Left ventricle myocardium inferior (tissue), 1 donor: ENCODE results near the gene KAZN. TPM values are rescaled to one million over a fixed set of nuclear protein-coding genes. Genes with fewer than 3 reads are reported as not detected.

ENCODE experiments used
- DNase-seq: peaks from one replicate; pipeline ENCODE4 v3.0.0-alpha.2; 2020
- H3K27ac ChIP-seq: fragments of 200-600 bp; replicated peaks from 2 replicates; pipeline ENCODE4 v1.8.0; 2021
- H3K27me3 ChIP-seq: fragments of 200-600 bp; 2 replicates; pipeline ENCODE4 v1.8.0; 2021; ENCODE audit warnings: low read depth
- H3K36me3 ChIP-seq: fragments of 200-600 bp; 2 replicates; pipeline ENCODE4 v1.8.0; 2021
- H3K4me1 ChIP-seq: fragments of 200-600 bp; 2 replicates; pipeline ENCODE4 v1.8.0; 2021
- H3K4me3 ChIP-seq: fragments of 200-600 bp; 2 replicates; pipeline ENCODE4 v1.8.0; 2021; ENCODE audit warnings: mild to moderate bottlenecking, moderate library complexity
- H3K9me3 ChIP-seq: fragments of 200-600 bp; replicated peaks from 2 replicates; pipeline ENCODE4 v1.8.0; 2021
- intact Hi-C: fragments of 100-400 bp; cut with micrococcal nuclease; formaldehyde crosslinking; loops from one replicate; pipeline ENCODE4 v1.11.0; 2022
- total RNA-seq: library from RNA; stranded (reverse); fragmentation: NEBNext Ultra II Directional; extraction: Animal tissue kit (Norgen Biotek cat#: 25700); gene quantifications from one replicate; pipeline ENCODE4 v1.2.1, GENCODE V29; 2021
- TF ChIP-seq, protein P1 (sequence below): fragments of 200-600 bp; IDR thresholded peaks from 2 replicates; pipeline ENCODE4 v1.8.0; 2021; ENCODE audit warnings: antibody characterized with exemption, mild to moderate bottlenecking, borderline replicate concordance
- donor health status: DM: no; HTN: yes; CAD: no; lungs with severe emphysema.

The KAZN gene
- total RNA-seq, 1 donor from 2014 or later, result 2.2 TPM

DNA sequence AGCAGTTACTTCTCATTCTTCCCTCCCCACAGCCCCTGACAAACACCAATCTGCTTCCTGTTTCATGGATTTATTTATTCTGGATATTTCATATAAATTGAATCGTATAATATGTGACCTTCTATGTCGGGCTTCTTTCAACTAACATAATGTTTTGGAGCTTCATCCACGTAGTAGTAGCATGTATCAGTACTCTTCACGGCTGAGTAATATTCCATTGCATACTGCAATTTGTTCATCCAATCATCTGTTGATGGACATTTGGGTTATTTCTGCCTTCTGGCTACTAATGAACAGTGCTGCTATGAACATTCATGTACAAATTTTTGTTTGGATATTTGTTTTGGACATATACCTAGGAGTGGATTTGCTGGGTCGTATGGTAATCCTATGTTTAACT is 1.9 kb upstream of the KAZN start:
- intact Hi-C loops, result no loop called here
- Histone ChIP-seq H3K4me1 (peaks cover 18% of the 10 kb centered on the region), H3K27ac (no peak overlapping the region), H3K9me3 (no peaks in the 10 kb centered on the region), H3K36me3 (no peaks in the 10 kb centered on the region), H3K4me3 (no peak overlapping the region), H3K27me3 (peaks cover 100% of the 10 kb centered on the region)
- TF ChIP-seq, protein P1, sequence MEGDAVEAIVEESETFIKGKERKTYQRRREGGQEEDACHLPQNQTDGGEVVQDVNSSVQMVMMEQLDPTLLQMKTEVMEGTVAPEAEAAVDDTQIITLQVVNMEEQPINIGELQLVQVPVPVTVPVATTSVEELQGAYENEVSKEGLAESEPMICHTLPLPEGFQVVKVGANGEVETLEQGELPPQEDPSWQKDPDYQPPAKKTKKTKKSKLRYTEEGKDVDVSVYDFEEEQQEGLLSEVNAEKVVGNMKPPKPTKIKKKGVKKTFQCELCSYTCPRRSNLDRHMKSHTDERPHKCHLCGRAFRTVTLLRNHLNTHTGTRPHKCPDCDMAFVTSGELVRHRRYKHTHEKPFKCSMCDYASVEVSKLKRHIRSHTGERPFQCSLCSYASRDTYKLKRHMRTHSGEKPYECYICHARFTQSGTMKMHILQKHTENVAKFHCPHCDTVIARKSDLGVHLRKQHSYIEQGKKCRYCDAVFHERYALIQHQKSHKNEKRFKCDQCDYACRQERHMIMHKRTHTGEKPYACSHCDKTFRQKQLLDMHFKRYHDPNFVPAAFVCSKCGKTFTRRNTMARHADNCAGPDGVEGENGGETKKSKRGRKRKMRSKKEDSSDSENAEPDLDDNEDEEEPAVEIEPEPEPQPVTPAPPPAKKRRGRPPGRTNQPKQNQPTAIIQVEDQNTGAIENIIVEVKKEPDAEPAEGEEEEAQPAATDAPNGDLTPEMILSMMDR, result no peak
- DNase-seq, result no peak

DNA sequence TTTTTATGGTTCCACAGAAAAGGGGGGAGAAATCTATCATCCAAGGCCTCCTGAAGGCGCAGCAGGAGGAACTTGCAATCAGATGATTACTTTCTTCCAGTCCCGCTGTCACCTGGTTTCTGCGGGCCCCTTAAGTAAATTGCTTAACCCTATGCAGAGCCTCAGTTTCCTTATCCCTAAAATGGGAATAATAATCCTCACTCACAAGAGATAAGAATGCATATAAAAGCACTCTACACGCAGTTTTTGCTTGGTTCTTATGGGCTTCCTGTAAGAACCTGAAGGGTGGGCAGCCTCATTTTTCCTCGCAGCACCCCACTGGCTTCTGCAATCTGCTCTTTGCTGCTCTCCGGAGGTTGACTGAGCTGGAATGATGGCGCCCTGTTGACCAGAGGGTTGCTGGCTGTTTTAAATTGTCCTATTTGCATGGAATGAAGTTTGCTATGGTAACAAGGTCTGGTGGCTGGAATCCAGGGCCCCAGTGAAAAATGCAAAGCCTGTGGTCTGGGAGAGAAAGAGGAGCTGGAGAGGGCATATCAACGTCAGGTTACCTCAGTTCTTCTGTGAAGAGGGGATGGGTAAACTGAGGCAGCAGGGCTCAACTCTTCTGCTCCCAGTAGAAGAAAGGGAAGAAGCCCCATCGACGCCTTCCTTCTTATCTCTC is 1.0 kb upstream of the KAZN start:
- H3K27ac ChIP-seq, result no peak overlapping the region
- H3K27me3 ChIP-seq, result peaks cover 100% of the 10 kb centered on the region

DNA sequence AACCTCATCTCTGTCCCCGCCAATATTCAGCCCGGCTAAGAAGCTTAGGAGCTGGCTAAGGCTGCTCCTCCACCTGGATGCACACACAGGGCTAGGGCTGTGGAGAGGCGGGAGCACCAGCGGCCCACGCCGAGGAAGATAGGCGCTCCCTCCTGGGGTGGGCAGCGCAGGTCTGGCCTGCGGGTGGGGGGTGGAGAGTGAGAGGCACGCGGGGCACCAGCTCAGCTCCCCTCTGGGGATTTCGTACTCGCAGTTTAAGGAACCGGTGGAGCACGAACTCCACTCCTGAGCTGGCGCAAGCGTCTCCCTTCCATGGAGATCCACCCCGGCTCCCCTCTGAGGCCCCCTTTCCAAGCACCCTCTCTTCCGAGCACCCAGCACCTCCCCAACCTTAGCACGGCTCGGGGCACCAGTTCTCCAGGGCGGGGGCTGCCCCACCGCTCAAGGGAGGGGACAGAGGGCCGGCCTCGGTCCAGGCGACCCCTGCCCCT is 433 bp upstream of the KAZN start:
- Histone ChIP-seq H3K9me3 (no peaks in the 10 kb centered on the region), H3K4me3 (peak overlapping the region; percentile 61), H3K27me3 (peaks cover 100% of the 10 kb centered on the region), H3K36me3 (no peaks in the 10 kb centered on the region), H3K4me1 (peaks cover 18% of the 10 kb centered on the region), H3K27ac (no peak overlapping the region)
- DNase-seq, result no peak
- TF ChIP-seq, protein P1, result no peak
- intact Hi-C loops, result no loop called here

More for the DNA sequence above, 1.0 kb upstream of the KAZN start:
- Histone ChIP-seq H3K4me3 (no peak overlapping the region), H3K9me3 (no peaks in the 10 kb centered on the region), H3K4me1 (peaks cover 18% of the 10 kb centered on the region), H3K36me3 (no peaks in the 10 kb centered on the region)
- TF ChIP-seq, protein P1, result no peak
- DNase-seq, result no peak
- intact Hi-C loops, result no loop called here

DNA sequence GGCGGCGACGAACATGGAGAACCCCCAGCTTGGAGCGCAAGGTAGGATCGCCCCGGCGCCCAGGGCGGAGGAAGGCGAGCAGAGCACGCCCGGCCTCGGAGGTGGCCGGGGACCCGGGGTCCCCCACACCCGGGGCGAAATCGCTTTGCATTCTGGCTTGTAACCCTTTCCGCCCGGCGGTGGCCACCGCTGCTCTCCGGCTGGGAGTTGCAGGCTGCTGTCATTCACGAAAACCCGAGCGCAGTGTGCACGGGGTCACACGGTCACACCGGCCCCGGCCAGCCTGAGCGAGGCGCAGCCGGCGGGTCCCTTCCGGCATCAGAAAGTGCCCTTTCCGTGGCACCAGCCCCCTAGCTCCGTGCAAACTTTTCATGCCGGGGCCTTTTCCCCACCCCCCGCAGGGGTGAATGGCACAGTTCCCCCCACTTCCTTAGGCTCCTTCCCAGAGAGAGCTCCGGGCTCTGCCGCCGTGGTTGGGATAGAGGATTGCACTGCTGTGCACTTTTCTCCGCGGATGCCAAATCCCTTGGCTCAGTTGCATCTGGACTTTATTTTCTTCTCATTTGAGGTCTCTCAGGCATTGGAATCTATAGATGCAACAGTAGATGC is 802 bp downstream of the KAZN start:
- Histone ChIP-seq H3K9me3 (no peaks in the 10 kb centered on the region), H3K4me1 (peaks cover 18% of the 10 kb centered on the region), H3K27ac (no peak overlapping the region), H3K36me3 (no peaks in the 10 kb centered on the region), H3K27me3 (peaks cover 100% of the 10 kb centered on the region), H3K4me3 (peak overlapping the region; percentile 61)
- intact Hi-C loops, result no loop called here
- TF ChIP-seq, protein P1, result no peak
- no peak for DNase-seq

DNA sequence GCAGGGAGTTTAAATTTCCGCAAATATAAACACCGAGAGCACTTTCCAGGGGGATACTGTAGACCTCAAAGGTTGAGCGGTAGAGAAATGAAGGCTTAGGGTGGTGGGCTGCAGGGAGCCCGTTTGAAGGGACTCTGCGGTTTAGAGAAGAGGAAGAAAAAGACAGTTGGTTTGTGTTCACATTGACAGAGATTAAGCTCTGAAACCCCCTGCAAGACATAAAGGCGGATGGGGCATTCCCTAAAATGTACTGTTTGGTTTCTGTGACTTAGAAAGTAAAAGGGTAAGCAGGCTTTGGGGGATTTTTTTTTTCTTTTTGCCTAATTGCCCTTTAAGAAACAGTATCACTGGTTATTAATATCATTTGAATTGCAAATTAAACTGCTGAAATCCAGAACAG is 1.3 kb downstream of the KAZN start:
- Histone ChIP-seq H3K36me3 (no peaks in the 10 kb centered on the region), H3K4me1 (peaks cover 18% of the 10 kb centered on the region), H3K27me3 (peaks cover 100% of the 10 kb centered on the region), H3K4me3 (peak overlapping the region; percentile 61), H3K9me3 (no peaks in the 10 kb centered on the region), H3K27ac (no peak overlapping the region)
- TF ChIP-seq, protein P1, result no peak
- DNase-seq, result no peak
- intact Hi-C loops, result no loop called here
